Cardiac fibroblast (primary cell): ENCODE results near the gene GPATCH2.
A peak's percentile ranks its signal among the peaks of the same experiment; 100 is the strongest.

Experiments
- DNase-seq, 2 donors: peaks; one replicate each; pipeline versions ENCODE4 v3.0.0 to v3.0.0-alpha.2; 2010; ENCODE audit warnings: low read depth in 2 of 2
- H3K4me3 ChIP-seq, 2 donors: replicated peaks in 1 of 2; 1 replicate in 1 of 2; 2 replicates in 1 of 2; pipeline ENCODE4 v1.5.1; 2011; ENCODE audit warnings: low read depth in 2 of 2, low read length in 2 of 2, mild to moderate bottlenecking in 2 of 2, moderate library complexity in 1 of 2
- TF ChIP-seq, protein P1 (sequence below): IDR thresholded peaks from one replicate; pipeline ENCODE4 v1.5.1; 2011; ENCODE audit warnings: low read depth, mild to moderate bottlenecking, low read length, inconsistent platforms

Gene GPATCH2

DNA sequence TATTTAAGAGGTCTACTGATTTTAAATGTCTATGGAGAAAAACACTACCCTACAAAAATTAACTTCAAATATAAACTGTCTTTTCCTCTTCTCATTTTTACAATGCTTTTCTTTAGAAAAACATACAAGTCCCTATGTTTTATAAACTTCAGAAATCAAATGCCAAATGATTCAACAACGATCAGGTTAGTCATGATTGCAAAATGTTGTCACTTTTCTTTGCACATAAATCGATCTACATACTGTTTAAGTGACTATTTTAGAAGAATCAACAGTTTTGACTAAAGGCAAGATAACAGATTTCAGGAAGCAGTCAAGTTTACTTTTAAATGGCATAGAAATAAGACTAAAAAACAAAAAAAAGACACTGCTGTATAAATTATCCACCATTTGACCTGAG, 168.7 kb downstream of the GPATCH2 start:
- TF ChIP-seq, protein P1, sequence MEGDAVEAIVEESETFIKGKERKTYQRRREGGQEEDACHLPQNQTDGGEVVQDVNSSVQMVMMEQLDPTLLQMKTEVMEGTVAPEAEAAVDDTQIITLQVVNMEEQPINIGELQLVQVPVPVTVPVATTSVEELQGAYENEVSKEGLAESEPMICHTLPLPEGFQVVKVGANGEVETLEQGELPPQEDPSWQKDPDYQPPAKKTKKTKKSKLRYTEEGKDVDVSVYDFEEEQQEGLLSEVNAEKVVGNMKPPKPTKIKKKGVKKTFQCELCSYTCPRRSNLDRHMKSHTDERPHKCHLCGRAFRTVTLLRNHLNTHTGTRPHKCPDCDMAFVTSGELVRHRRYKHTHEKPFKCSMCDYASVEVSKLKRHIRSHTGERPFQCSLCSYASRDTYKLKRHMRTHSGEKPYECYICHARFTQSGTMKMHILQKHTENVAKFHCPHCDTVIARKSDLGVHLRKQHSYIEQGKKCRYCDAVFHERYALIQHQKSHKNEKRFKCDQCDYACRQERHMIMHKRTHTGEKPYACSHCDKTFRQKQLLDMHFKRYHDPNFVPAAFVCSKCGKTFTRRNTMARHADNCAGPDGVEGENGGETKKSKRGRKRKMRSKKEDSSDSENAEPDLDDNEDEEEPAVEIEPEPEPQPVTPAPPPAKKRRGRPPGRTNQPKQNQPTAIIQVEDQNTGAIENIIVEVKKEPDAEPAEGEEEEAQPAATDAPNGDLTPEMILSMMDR = no peak
- no peak overlapping the region for H3K4me3 ChIP-seq
- DNase-seq = peak in 1 of 2 donors; percentile 5

DNA sequence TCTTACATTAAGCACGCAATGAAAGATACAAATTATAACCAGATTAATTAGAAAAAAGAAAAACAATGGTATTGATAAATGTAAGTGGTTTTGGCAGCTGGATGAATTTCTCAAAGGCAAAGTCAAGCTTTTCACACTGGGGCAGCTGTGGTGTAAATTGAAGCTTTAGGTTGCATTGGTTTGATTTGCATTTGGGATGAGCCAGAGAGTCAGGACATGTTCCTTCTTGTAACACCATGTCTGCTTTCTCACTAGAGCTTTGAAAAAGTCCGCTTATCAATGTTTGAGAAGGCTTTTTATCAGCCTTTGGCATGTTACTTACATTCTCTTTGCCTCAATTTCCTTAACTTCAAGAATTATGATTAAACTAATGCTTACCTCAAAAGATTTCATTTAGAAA, 173.9 kb downstream of the GPATCH2 start:
- DNase-seq = no peak
- H3K4me3 ChIP-seq = no peak overlapping the region
- TF ChIP-seq, protein P1 = no peak

DNA sequence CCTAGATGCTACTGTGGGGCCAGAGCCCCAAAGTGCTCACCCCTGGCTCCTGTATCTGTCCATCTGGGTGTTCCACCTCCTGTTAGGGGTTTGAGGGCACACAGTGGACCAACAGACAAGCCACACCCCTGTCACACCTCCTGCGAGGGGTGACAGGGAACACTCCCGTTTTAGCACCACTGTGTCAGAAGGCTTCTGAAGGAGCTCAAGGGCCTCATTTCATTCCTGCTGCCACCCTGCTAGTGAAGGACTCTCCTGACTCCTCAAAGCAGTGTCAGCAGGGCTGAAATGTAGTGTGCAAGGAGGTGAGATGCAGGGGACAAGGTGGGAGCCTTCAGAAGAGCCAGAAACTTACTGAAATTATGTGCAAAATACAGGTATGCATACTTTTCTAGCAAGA, 174.6 kb downstream of the GPATCH2 start:
- TF ChIP-seq, protein P1 = no peak
- DNase-seq = no peak
- no peak overlapping the region for H3K4me3 ChIP-seq

DNA sequence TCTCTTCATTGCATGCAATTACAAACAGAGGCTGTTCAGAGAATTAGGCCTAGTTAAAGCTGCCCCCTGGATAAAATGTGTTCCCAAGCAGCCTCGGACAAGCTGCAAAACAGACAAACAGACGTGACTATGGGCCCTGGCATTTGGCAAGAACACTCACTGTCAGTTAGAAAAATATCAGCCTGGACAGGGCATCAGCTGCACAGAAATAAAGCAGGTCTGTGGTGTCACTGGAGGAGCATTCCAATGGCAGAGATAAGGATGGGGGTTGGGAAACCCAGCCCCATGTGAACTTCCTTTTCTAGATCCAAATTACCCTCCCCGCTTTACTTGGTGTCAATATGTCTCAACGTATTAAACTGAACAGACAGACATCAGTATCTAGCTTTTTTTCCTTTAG, 177.1 kb downstream of the GPATCH2 start:
- DNase-seq = peak; percentile 5 to 74
- TF ChIP-seq, protein P1 = no peak
- no peak overlapping the region for H3K4me3 ChIP-seq

DNA sequence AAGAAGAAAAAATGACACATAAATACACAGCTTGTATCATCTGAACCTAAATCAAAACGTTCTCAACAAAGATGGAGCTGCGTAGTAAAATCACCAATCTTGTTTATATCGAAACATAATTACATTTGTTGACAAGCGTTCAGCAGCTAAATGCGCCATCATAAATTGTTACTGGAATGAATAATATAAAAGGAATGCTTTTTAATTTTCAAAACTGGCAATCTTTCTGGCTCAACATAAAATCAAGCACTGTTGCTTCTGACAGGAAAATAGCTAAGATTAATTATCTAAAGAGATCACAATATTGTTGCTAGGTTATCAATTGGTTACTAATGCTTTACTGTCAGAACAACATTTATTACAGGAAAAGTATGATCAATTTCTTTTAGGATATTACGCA, 181.5 kb downstream of the GPATCH2 start:
- TF ChIP-seq, protein P1 = no peak
- no peak for DNase-seq
- no peak overlapping the region for H3K4me3 ChIP-seq

DNA sequence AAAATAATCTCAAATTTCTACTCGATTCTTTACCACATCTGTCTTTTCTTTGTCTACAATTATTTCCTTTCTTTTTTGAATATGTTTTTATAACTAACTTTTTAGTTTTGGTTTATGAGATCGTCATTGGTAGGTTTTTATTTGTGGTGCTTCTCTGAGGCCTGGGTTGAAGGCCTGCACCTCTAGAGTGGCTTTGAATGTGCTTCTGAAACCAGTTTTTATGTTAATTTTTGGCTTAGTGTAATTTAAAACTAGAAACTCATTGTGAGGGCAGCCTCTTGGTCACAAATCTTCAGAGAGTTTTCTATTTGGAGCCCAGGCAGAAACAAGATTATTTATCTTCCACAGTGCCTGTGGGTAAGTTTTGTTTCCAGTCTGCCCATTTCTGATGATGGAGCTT, 187.0 kb downstream of the GPATCH2 start:
- H3K4me3 ChIP-seq = no peak overlapping the region
- TF ChIP-seq, protein P1 = no peak
- no peak for DNase-seq

DNA sequence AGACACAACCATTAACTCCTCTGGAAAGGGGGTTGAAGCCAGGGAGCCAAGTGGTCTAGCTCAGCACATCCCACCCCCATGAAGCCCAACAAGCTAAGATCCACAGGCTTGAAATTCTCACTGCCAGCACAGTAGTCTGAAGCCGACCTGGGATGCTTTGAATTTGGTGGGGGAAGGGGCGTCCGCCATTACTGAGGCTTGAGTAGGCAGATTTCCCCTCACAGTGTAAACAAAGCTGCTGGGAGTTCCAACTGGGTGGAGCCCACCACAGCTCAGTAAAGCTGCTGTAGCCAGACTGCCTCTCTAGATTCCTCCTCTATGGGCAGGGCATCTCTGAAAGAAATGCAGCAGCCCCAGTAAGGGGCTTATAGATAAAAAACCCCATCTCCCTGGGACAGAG, 193.5 kb downstream of the GPATCH2 start:
- no peak for DNase-seq
- no peak overlapping the region for H3K4me3 ChIP-seq
- TF ChIP-seq, protein P1 = no peak
